ENCODE results near the gene MLST8.

DNA sequence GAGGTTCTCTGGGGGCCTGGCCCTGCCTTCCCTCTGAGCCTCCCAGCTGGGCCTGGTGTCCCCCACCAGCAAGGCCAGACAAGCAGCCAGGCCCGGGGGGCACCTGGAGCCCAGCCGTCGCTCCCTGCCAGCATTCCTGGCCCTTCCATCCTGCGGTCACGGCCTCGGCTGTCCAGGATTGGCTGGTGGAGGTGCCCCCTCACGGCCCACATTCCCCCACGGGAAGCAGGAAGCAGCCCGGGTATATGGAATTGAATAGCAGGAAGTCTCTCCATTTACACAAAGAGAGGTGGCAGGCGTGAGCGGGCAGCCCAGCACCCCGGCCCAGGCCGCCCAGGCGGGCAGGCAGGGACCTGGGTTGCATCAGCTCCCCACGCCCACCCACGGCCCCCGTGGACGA is 35.2 kb upstream of the MLST8 start:
- TF ChIP-seq EZH2 (IDR thresholded peaks at IDR 0.05; ENCODE audit: low read length) = no peak
- TF ChIP-seq, protein P1, sequence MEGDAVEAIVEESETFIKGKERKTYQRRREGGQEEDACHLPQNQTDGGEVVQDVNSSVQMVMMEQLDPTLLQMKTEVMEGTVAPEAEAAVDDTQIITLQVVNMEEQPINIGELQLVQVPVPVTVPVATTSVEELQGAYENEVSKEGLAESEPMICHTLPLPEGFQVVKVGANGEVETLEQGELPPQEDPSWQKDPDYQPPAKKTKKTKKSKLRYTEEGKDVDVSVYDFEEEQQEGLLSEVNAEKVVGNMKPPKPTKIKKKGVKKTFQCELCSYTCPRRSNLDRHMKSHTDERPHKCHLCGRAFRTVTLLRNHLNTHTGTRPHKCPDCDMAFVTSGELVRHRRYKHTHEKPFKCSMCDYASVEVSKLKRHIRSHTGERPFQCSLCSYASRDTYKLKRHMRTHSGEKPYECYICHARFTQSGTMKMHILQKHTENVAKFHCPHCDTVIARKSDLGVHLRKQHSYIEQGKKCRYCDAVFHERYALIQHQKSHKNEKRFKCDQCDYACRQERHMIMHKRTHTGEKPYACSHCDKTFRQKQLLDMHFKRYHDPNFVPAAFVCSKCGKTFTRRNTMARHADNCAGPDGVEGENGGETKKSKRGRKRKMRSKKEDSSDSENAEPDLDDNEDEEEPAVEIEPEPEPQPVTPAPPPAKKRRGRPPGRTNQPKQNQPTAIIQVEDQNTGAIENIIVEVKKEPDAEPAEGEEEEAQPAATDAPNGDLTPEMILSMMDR (optimal IDR thresholded peaks at IDR 0.05 in 1 of 3, IDR thresholded peaks at IDR 0.05 in 1 of 3, conservative IDR thresholded peaks at IDR 0.05 in 1 of 3; ENCODE audit: extremely low read depth in 1 of 3, insufficient read depth in 2 of 3, low read length in 3 of 3) = no peak

Measured in keratinocyte (primary cell).